Epithelial cell of proximal tubule (primary cell): Measurements from ENCODE around the gene MED12. TPM values are rescaled to one million over a fixed set of nuclear protein-coding genes. Genes with fewer than 3 reads are reported as not detected.
A peak's percentile ranks its signal among the peaks of the same experiment; 100 is the strongest.

ENCODE experiments used
- DNase-seq: peaks from one replicate; pipeline ENCODE4 v3.0.0-alpha.2; 2011; ENCODE audit warnings: low read depth
- H3K4me3 ChIP-seq: 2 replicates; pipeline ENCODE4 v1.5.1; 2011; ENCODE audit warnings: low read depth, mild to moderate bottlenecking, low read length
- total RNA-seq: library from RNA; depleted of rRNA; stranded (reverse); fragments of >200 nt; gene quantifications from 2 replicates; pipeline ENCODE4 v1.2.3, GENCODE V29; 2015
- TF ChIP-seq, protein P1 (sequence below): conservative IDR thresholded peaks from 2 replicates; pipeline ENCODE4 v1.5.1; 2012; ENCODE audit warnings: low read depth, mild to moderate bottlenecking, low read length

Gene MED12
- 13.4 and 14.9 TPM in 2 replicates for total RNA-seq

DNA sequence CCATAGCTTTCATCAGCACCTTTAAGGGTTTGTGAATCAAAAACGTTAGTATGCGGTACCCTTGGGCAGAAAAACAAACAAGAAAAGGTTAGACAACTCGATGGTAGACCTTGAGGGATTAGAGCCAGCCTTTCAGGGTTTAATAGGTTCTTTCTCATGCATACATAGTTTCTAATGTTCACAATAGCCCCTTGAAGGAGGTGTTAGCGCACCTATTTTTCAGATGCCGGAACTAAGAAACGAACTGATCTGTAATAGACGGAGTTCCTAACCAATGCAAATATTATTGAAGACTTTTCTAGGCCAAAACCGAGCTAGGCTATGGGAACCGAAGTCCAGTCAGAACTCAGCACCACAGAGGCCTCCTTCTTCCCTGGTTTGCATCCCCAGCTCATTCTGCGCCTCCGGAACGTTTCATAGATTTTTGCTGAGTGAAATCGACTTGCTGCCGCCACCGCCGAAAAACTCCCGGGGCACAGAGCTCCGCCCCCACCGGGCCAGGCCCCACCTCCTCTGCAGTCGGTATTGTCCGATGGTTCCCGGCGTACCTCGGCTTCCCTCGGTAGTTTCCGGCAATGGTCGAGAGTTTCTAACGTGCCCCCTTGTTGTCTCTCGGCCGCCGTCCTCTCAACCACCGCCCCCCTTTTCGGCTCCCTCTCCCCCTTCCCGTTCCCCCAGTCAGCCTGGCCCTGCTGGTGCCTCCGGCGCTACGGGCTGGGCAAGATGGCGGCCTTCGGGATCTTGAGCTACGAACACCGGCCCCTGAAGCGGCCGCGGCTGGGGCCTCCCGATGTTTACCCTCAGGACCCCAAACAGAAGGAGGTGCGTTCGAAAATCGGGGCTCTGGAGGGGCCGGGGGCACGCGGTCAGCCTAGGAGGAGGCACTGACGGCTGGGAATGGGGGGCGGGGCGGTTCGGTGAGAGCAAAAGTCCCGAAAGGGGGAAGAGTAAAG, at the start of gene MED12:
Gene MED12 (plus strand): TSS at position 565 of the 953 bp plus-strand sequence. CDS start 159 bp downstream, at position 724.
- peak within 1 kb of the TSS; percentile 70 for H3K4me3 ChIP-seq
- DNase-seq, result no peak
- TF ChIP-seq, protein P1, sequence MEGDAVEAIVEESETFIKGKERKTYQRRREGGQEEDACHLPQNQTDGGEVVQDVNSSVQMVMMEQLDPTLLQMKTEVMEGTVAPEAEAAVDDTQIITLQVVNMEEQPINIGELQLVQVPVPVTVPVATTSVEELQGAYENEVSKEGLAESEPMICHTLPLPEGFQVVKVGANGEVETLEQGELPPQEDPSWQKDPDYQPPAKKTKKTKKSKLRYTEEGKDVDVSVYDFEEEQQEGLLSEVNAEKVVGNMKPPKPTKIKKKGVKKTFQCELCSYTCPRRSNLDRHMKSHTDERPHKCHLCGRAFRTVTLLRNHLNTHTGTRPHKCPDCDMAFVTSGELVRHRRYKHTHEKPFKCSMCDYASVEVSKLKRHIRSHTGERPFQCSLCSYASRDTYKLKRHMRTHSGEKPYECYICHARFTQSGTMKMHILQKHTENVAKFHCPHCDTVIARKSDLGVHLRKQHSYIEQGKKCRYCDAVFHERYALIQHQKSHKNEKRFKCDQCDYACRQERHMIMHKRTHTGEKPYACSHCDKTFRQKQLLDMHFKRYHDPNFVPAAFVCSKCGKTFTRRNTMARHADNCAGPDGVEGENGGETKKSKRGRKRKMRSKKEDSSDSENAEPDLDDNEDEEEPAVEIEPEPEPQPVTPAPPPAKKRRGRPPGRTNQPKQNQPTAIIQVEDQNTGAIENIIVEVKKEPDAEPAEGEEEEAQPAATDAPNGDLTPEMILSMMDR, result no peak

DNA sequence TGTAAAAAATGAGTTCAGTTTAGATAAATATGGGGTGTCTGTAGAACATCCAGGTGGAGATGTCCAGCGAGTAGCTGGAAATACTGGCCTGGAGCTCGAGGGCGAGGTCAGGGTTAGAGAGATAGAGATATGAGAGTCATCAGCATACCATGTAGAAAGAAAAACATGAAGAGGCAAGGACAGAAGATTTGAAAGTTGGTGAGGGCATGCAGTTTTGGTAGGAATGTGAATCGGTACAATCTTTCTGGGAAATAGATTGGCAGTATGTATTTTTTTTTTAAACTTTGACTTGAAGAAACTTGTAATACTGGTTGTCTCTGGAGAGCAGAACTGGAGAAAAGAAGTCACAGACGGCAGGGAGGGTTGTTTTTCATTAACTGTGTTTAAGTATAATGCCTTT, 47.9 kb upstream of the MED12 start:
- no peak overlapping the region for H3K4me3 ChIP-seq
- no peak for DNase-seq
- TF ChIP-seq, protein P1, result no peak

DNA sequence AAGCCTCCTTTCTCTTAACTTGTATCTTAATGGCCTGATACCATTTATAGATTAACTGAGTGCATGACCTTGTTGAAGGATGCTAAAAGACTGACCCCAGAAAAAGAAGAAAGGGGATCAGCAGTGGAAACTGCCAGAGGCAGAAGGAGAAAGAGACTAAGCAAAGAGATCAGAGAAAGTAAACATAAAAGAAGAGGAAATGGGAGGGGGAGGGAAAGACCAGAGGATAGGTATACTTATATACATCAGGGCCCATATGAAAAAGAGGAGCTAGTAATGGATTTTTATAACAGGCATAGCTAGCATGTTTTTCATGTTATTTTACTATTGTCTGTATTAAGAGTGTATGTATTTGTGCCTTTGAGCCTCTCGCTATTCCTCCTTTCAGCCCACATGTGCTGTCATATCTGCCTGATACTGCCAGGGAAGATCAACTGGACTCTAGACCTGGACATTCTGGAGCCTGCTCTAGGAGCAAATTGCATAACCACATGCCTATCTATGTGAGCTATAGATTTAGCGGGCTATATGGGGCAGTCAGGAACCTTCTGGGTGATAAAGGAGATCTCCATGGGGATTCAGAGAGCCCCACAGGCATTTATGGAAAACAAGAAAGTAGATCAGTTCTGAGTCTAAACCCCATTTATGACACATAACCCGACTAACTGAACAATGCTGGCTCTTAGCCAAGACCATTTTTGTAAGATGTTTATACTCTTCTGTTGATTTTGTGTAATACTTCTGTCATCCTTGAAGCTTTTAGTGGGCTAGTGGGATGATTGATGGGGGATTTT, 36.9 kb upstream of the MED12 start:
- no peak for DNase-seq
- TF ChIP-seq, protein P1, result no peak
- H3K4me3 ChIP-seq, result no peak overlapping the region

DNA sequence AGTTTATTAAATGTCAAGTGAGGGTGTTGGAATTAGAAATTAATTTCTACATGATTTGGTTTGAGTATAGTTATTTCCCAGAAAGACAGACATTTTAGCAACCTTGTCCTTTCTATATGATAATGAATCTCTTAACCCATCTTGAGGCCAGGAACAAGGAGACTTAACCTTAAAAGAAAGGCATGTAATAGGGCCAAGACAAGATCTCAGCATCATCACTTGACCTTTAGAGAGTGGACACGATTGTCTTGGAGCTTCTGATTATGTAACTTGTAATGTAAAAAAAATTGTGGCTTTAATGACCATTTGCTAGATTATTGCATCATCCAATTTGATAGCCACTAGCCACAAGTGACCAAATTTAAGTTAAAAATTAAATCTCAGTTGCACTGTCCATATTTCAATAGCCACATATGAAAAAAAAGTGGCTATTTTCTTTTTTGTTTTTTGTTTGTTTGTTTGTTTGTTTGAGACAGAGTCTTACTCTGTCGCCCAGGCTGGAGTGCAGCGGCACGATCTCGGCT, 36.2 kb upstream of the MED12 start:
- no peak overlapping the region for H3K4me3 ChIP-seq
- DNase-seq, result no peak
- TF ChIP-seq, protein P1, result no peak

DNA sequence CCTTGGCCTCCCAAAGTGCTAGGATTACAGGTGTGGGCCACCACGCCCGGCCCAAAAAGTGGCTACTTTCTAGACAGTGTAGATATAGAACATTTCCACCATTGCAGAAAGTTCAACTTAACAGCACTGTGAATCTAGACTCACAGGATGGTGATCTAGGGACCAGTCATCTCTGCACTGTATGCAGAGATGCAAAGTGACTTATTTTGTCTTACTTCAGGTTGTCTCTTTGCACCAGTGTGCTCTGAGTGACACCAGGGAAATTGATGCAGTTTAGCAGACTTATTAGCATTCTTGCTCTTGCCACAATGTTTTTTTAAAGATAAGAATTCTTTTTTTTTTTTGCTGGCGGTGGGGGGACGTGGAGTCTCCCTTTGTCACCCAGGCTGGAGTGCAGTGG, 35.6 kb upstream of the MED12 start:
- TF ChIP-seq, protein P1, result no peak
- no peak for DNase-seq
- H3K4me3 ChIP-seq, result no peak overlapping the region

DNA sequence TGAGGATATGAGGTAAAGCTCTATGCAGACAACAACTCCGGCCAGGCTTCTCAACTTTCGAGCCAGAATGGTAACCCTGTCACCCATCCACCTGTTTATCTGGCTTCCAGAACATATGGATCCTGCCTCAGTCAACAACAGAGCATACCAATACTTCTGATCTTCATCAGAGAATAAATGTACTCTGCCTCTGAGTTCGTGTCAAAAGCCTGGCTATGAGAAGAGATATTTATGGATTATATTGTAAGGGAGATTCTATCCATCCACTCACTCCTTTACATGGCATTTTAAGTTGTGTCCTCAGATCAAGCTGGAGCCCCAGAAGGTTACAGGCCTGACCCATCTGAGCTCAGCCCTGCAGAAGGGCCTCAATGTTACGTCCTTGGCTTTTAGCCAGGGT, 32.5 kb upstream of the MED12 start:
- no peak for DNase-seq
- H3K4me3 ChIP-seq, result no peak overlapping the region
- TF ChIP-seq, protein P1, result no peak
